GM12864 (cell line): Measurements from ENCODE around the gene CLEC19A.

Experiments used
- DNase-seq: peaks from one replicate; pipeline ENCODE4 v3.0.0-alpha.2; 2011; ENCODE audit warnings: low read depth
- H3K4me3 ChIP-seq: 2 replicates; pipeline ENCODE4 v1.5.1; 2011; ENCODE audit warnings: mild to moderate bottlenecking, low read depth, low read length, control low read depth
- CTCF ChIP-seq: IDR thresholded peaks from 2 replicates; pipeline ENCODE4 v1.5.1; 2011; ENCODE audit warnings: low read depth, mild to moderate bottlenecking, moderate library complexity, low read length, control low read depth, inconsistent platforms; ENCODE audit errors: missing control alignments

Gene CLEC19A

GRCh38 chr16:19242186-19242585 is 43.3 kb upstream of the CLEC19A start:
- H3K4me3 ChIP-seq, result no peak overlapping the region
- no peak for TF ChIP-seq CTCF
- no peak for DNase-seq

DNA sequence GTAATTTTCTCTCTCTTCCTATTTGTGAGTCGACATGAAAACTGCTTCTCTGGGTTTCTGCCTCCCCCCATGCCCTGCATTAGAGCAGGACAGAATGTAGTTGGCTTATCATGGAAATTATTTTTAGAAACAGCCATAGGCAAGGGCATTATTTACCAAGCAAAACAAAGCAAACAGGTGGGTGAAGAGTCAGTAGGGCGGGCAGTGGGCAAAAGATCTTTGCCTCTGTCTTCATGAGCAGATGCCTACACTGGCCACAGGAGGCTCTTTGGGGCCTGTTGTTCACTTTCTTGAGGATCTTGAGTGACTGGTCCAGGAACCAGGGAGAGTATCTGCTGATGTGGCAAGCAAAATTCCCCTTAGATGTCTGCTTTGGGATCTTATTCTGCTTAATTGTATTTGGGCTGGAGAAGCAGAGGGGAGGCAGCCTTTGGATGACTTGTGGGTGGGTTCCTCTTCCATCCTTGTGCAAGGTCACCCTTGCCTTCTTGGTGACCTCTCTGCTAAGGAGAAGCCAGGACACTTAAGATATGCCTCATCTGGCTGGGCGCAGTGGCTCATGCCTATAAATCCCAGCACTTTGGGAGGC is 42.5 kb upstream of the CLEC19A start:
- TF ChIP-seq CTCF, result peak; percentile 12
- DNase-seq, result no peak

GRCh38 chr16:19245326-19245925 is 40.1 kb upstream of the CLEC19A start:
- no peak for DNase-seq
- TF ChIP-seq CTCF, result no peak
- no peak overlapping the region for H3K4me3 ChIP-seq

More for the DNA sequence above, 42.5 kb upstream of the CLEC19A start:
- no peak overlapping the region for H3K4me3 ChIP-seq

- no peak overlapping the region for H3K4me3 ChIP-seq
- TF ChIP-seq CTCF, result no peak
- DNase-seq, result no peak
Measured at GRCh38 chr16:19252904-19253303, 32.6 kb upstream of the CLEC19A start.

DNA sequence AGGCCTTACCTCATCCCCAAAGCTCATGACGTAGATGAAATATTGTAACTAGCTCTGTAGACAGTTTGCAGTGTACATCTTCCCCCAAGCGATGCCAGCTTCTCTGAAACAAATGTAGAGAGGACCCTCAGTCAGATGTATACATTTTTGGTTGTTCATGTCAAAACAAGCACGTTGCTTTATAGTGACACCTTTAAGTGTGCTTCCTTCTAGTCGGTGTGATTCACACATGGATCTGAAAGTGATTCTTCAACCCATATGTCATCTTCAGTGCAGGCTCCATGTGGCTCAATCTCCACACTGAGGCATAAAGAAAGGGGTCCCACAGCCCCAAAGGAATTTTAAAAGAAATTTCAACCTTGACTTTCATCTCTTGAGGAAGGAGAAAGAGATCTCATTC is 30.9 kb upstream of the CLEC19A start:
- no peak for DNase-seq
- H3K4me3 ChIP-seq, result no peak overlapping the region
- no peak for TF ChIP-seq CTCF

DNA sequence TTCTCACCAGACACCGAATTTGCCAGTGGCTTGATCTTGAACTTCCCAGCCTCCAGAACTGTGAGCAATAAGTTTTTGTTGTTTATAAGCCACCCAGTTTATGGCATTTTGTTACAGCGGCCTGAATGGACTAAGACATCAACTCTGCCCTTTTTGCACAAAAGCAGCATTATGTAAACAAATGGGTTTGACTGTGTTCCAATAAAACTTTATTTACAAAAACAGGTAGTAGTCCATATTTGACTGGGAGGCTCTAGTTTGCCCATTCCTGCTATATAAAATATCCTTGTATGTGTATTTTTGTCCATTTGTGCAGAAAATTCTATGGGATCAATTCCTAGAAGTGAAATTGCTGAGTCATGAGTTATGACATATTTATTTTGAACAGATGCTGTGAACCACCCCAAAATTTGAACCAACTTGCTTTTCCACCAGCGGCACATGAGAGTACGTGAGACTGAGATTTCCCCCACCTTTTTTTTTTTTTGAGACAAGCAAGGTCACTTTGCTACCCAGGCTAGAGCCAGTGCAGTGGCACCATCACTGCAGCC is 21.3 kb upstream of the CLEC19A start:
- TF ChIP-seq CTCF, result no peak
- no peak for DNase-seq
- H3K4me3 ChIP-seq, result no peak overlapping the region

DNA sequence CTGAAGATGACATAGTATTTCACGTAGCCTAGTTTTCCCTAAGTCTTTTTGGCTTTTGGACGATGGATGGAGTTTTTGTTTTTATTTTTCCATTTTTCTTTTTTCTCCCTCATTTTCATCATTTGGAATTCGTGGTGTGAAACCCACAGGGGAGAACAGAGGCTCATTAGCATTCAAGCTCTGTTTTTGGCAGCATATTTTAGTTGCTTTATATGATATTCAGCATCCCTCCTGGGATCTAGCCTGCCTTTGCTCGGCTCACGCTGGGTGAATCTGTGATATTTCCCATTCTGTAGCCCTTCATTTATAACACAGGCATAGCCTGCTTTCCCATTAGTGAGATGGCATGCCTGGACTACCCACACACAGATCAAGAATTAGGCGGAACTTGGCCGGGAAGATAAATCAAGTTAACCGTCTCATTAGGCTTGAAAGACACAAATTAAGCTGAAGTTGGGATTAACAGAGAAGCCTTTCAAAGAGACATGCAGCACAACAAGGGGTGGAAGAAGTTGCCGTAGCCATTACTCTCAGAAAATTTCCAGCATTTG is 20.1 kb upstream of the CLEC19A start:
- TF ChIP-seq CTCF, result no peak
- no peak overlapping the region for H3K4me3 ChIP-seq
- no peak for DNase-seq
